ENCODE measurements around the gene MVB12B. TPM values are rescaled to one million over a fixed set of nuclear protein-coding genes. Genes with fewer than 3 reads are reported as not detected.

Gene MVB12B
- total RNA-seq, 1 experiment from 2014 or later = 10.9 TPM

DNA sequence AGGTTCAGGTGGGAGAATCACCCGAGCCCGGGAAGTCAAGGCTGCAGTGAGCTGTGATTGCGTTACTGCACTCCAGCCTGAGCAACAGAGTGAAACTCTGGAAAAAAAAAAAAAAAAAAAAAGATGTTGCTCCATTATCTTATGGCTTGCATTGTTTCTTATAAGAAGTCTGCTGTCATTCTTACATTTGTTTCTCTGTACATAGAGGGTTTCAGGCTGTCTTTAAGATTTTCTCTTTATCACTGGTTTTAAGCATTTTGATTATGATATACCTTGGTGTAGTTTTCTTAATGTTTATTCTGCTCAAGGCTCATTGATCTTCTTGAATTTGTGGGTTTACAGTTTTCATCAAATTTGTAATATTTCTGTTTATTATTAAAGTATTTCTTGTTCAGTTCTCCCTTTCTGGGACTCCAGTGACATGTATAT lies 35.2 kb downstream of the MVB12B start:
- no TSS peak for BruUV-seq (replicated peaks)
- Histone ChIP-seq H3K27ac (ENCODE audit: low read depth, low read length) (no peak overlapping the region), H3K79me2 (ENCODE audit: insufficient read depth, low read length) (no peaks in the 10 kb centered on the region), H2AFZ (ENCODE audit: low read depth, low read length, poor library complexity, severe bottlenecking) (no peak overlapping the region), H3K9me3 (ENCODE audit: control insufficient read depth in 1 of 2, insufficient read depth in 1 of 2, low read depth in 1 of 2, low read length in 2 of 2) (peaks cover 3 to 6% of the 10 kb centered on the region in 2 experiments; a peak in 2 of 4 replicates), H3K27me3 (ENCODE audit: insufficient read depth, low read length) (no peaks in the 10 kb centered on the region), H3K4me1 (ENCODE audit: control insufficient read depth in 1 of 2, insufficient read depth in 2 of 2, low read length in 2 of 2) (no peaks in the 10 kb centered on the region), H3K4me3 (replicated peaks in 1 of 2; ENCODE audit: low read depth in 1 of 2, low read length in 2 of 2) (no peak overlapping the region), H4K20me1 (ENCODE audit: insufficient read depth) (no peaks in the 10 kb centered on the region), H3K9me2 (ENCODE audit: insufficient read depth) (no peaks in the 10 kb centered on the region), H3K9ac (ENCODE audit: low read length) (no peak overlapping the region), H3K4me2 (ENCODE audit: low read length) (no peak overlapping the region), H3K36me3 (ENCODE audit: control insufficient read depth in 1 of 2, insufficient read depth in 2 of 2, low read length in 2 of 2) (no peaks in the 10 kb centered on the region)
- DNase-seq (ENCODE audit: low read depth, low spot score) = no peak
- POLR2A ChIA-PET = no interaction called here
- intact Hi-C loops (cut with micrococcal nuclease) = no loop called here
- TF ChIP-seq CBX3 (IDR thresholded peaks at IDR 0.05; ENCODE audit: low read depth) (peak; percentile 78; the same call in 1 of the 2 replicates), POLR2AphosphoS5 (IDR thresholded peaks at IDR 0.05; ENCODE audit: low read depth, low read length) (no peak)
- ATAC-seq = no peak
- CTCF ChIA-PET = no interaction called here
- RAD21 ChIA-PET (ENCODE audit: low non-redundant PET in 1 of 2, low total read pairs in 2 of 2, uncharacterized antibody in 2 of 2, unreplicated experiment in 2 of 2) = interaction anchor here in 1 of 2 experiments (0.7 kb wide), 1 partner anchor 12 kb away, joined by 5 read pairs; no protein-coding TSS in a partner anchor

GRCh38 chr9:126363250-126363649 lies 36.6 kb downstream of the MVB12B start:
- H3K36me3 ChIP-seq (ENCODE audit: control insufficient read depth in 1 of 2, insufficient read depth in 2 of 2, low read length in 2 of 2) = no peaks in the 10 kb centered on the region
- ChIA-PET CTCF (no interaction called here), RAD21 (ENCODE audit: low non-redundant PET in 1 of 2, low total read pairs in 2 of 2, uncharacterized antibody in 2 of 2, unreplicated experiment in 2 of 2) (no interaction called here), POLR2A (no interaction called here)
- H3K27me3 ChIP-seq (ENCODE audit: insufficient read depth, low read length) = no peaks in the 10 kb centered on the region
- peaks cover 3 to 6% of the 10 kb centered on the region in 2 experiments; a peak in 2 of 4 replicates for H3K9me3 ChIP-seq (ENCODE audit: control insufficient read depth in 1 of 2, insufficient read depth in 1 of 2, low read depth in 1 of 2, low read length in 2 of 2)
- no peak overlapping the region for H3K4me2 ChIP-seq (ENCODE audit: low read length)
- H3K9ac ChIP-seq (ENCODE audit: low read length) = no peak overlapping the region
- H4K20me1 ChIP-seq (ENCODE audit: insufficient read depth) = no peaks in the 10 kb centered on the region
- DNase-seq (ENCODE audit: low read depth, low spot score) (no peak), ATAC-seq (no peak)
- no peaks in the 10 kb centered on the region for H3K9me2 ChIP-seq (ENCODE audit: insufficient read depth)
- no peak overlapping the region for H3K4me3 ChIP-seq (replicated peaks in 1 of 2; ENCODE audit: low read depth in 1 of 2, low read length in 2 of 2)
- intact Hi-C loops (cut with micrococcal nuclease) = no loop called here
- no peak overlapping the region for H2AFZ ChIP-seq (ENCODE audit: low read depth, low read length, poor library complexity, severe bottlenecking)
- no TSS peak for BruUV-seq (replicated peaks)
- no peak overlapping the region for H3K27ac ChIP-seq (ENCODE audit: low read depth, low read length)
- no peaks in the 10 kb centered on the region for H3K4me1 ChIP-seq (ENCODE audit: control insufficient read depth in 1 of 2, insufficient read depth in 2 of 2, low read length in 2 of 2)
- no peaks in the 10 kb centered on the region for H3K79me2 ChIP-seq (ENCODE audit: insufficient read depth, low read length)
- TF ChIP-seq, protein P1, sequence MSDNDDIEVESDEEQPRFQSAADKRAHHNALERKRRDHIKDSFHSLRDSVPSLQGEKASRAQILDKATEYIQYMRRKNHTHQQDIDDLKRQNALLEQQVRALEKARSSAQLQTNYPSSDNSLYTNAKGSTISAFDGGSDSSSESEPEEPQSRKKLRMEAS (IDR thresholded peaks at IDR 0.05) = no peak
- no peak for TF ChIP-seq ATF3 (IDR thresholded peaks at IDR 0.05)
- TF ChIP-seq SP1 (IDR thresholded peaks at IDR 0.05; ENCODE audit: low read depth) = no peak
- no peak for TF ChIP-seq ELF1 (IDR thresholded peaks at IDR 0.05; ENCODE audit: borderline replicate concordance, low read depth)
- TF ChIP-seq EZH2phosphoT487 (IDR thresholded peaks at IDR 0.05; ENCODE audit: borderline replicate concordance) = no peak
- TF ChIP-seq EGR1 (IDR thresholded peaks at IDR 0.05; ENCODE audit: low read depth) = no peak
- TF ChIP-seq, protein P2, sequence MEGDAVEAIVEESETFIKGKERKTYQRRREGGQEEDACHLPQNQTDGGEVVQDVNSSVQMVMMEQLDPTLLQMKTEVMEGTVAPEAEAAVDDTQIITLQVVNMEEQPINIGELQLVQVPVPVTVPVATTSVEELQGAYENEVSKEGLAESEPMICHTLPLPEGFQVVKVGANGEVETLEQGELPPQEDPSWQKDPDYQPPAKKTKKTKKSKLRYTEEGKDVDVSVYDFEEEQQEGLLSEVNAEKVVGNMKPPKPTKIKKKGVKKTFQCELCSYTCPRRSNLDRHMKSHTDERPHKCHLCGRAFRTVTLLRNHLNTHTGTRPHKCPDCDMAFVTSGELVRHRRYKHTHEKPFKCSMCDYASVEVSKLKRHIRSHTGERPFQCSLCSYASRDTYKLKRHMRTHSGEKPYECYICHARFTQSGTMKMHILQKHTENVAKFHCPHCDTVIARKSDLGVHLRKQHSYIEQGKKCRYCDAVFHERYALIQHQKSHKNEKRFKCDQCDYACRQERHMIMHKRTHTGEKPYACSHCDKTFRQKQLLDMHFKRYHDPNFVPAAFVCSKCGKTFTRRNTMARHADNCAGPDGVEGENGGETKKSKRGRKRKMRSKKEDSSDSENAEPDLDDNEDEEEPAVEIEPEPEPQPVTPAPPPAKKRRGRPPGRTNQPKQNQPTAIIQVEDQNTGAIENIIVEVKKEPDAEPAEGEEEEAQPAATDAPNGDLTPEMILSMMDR (IDR thresholded peaks at IDR 0.05 in 2 of 3, conservative IDR thresholded peaks at IDR 0.05 in 1 of 3; ENCODE audit: borderline replicate concordance in 1 of 3, insufficient read depth in 1 of 3, low read depth in 2 of 3, low read length in 2 of 3) = no peak
- no peak for TF ChIP-seq CBX3 (IDR thresholded peaks at IDR 0.05; ENCODE audit: low read depth)
- no peak for TF ChIP-seq JUND (IDR thresholded peaks at IDR 0.05)
- no peak for TF ChIP-seq CEBPB (IDR thresholded peaks at IDR 0.05; ENCODE audit: low read depth)
- TF ChIP-seq YY1 (IDR thresholded peaks at IDR 0.05; ENCODE audit: extremely low read depth, insufficient replicate concordance, low read depth, low read length) = no peak
- TF ChIP-seq FOSL1 (IDR thresholded peaks at IDR 0.05; ENCODE audit: low read depth) = no peak
- TF ChIP-seq EZH2 (IDR thresholded peaks at IDR 0.05) = no peak
- no peak for TF ChIP-seq POLR2A (IDR thresholded peaks at IDR 0.05; ENCODE audit: borderline replicate concordance, extremely low read depth, insufficient read depth, insufficient read length)

Data from HCT116 (cell line).